ENCODE measurements around the gene C11orf68.
A peak's percentile ranks its signal among the peaks of the same experiment; 100 is the strongest.

The C11orf68 gene

DNA sequence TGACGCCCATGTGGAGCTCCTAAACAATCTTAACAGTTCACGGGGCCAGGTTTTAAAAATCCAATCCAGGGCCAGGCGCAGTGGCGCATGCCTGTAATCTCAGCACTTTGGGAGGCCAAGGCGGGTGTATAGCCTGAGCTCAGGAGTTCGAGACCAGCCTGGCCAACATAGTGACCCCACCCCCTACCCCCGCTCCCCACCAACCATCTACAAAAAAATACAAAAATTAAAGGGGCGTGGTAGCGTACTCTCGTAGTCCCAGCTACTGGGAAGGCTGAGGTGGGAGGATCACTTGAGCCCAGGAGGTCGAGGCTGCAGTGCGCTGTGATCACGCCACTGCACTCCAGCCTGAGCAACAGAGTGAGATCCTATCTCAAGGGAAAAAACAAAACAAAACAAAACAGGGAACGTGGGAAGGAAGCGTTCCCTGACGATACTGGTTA is 42.0 kb upstream of the C11orf68 start:
- Histone ChIP-seq H3K27me3 (ENCODE audit: insufficient read depth, poor library complexity, severe bottlenecking) (no peaks in the 10 kb centered on the region), H3K4me3 (replicated peaks; ENCODE audit: insufficient read depth, low read length) (peak overlapping the region; percentile 80), H3K27ac (replicated peaks) (peak overlapping the region; percentile 88)
- DNase-seq (ENCODE audit: low read depth in 1 of 2, low spot score in 1 of 2): no peak
- no peak for TF ChIP-seq POLR2AphosphoS5 (IDR thresholded peaks at IDR 0.05; ENCODE audit: low read depth)
- TF ChIP-seq, protein P1, sequence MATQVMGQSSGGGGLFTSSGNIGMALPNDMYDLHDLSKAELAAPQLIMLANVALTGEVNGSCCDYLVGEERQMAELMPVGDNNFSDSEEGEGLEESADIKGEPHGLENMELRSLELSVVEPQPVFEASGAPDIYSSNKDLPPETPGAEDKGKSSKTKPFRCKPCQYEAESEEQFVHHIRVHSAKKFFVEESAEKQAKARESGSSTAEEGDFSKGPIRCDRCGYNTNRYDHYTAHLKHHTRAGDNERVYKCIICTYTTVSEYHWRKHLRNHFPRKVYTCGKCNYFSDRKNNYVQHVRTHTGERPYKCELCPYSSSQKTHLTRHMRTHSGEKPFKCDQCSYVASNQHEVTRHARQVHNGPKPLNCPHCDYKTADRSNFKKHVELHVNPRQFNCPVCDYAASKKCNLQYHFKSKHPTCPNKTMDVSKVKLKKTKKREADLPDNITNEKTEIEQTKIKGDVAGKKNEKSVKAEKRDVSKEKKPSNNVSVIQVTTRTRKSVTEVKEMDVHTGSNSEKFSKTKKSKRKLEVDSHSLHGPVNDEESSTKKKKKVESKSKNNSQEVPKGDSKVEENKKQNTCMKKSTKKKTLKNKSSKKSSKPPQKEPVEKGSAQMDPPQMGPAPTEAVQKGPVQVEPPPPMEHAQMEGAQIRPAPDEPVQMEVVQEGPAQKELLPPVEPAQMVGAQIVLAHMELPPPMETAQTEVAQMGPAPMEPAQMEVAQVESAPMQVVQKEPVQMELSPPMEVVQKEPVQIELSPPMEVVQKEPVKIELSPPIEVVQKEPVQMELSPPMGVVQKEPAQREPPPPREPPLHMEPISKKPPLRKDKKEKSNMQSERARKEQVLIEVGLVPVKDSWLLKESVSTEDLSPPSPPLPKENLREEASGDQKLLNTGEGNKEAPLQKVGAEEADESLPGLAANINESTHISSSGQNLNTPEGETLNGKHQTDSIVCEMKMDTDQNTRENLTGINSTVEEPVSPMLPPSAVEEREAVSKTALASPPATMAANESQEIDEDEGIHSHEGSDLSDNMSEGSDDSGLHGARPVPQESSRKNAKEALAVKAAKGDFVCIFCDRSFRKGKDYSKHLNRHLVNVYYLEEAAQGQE (IDR thresholded peaks at IDR 0.05; ENCODE audit: insufficient replicate concordance, low read depth): no peak
- TF ChIP-seq GABPA (IDR thresholded peaks at IDR 0.05; ENCODE audit: low read depth): no peak
- no peak for TF ChIP-seq SPI1 (IDR thresholded peaks at IDR 0.05; ENCODE audit: borderline replicate concordance, low read depth)
- TF ChIP-seq, protein P2, sequence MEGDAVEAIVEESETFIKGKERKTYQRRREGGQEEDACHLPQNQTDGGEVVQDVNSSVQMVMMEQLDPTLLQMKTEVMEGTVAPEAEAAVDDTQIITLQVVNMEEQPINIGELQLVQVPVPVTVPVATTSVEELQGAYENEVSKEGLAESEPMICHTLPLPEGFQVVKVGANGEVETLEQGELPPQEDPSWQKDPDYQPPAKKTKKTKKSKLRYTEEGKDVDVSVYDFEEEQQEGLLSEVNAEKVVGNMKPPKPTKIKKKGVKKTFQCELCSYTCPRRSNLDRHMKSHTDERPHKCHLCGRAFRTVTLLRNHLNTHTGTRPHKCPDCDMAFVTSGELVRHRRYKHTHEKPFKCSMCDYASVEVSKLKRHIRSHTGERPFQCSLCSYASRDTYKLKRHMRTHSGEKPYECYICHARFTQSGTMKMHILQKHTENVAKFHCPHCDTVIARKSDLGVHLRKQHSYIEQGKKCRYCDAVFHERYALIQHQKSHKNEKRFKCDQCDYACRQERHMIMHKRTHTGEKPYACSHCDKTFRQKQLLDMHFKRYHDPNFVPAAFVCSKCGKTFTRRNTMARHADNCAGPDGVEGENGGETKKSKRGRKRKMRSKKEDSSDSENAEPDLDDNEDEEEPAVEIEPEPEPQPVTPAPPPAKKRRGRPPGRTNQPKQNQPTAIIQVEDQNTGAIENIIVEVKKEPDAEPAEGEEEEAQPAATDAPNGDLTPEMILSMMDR (IDR thresholded peaks at IDR 0.05; ENCODE audit: insufficient read depth, low read length): no peak

DNA sequence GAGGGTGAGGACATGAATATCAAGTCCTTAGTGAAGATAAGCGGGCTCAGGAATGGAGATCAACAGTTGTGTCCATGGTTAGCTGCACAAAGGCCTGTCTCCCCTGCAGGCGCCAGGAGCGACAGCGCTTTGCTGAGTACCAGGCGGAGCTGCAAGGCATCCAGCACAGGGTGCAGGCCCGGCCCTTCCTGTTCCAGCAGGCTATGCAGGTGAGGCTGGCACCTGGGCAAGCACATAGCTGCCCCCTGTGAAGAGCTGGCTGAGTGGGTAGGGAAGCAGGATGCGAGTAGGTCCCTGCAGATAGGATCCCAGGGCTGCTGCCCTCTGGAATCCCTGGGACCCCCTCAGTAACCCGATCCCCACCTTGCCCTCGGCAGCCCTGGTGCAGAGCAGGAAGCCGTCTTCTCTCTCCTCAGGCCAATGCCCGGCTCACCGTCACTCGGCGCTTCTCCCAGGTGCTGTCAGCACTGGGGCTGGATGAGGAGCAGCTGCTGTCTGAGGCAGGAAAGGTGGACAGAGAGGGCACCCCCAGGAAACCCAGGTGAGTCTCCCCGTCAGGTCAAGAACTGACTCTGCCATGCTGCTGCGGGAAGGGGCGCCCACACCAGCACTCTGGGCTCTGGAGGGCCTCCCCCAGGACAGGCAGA is 40.0 kb upstream of the C11orf68 start:
- H3K27ac ChIP-seq (replicated peaks): no peak overlapping the region
- DNase-seq (ENCODE audit: low read depth in 1 of 2, low spot score in 1 of 2): no peak
- TF ChIP-seq GABPA (IDR thresholded peaks at IDR 0.05; ENCODE audit: low read depth): no peak
- TF ChIP-seq SPI1 (IDR thresholded peaks at IDR 0.05; ENCODE audit: borderline replicate concordance, low read depth): no peak
- no peaks in the 10 kb centered on the region for H3K27me3 ChIP-seq (ENCODE audit: insufficient read depth, poor library complexity, severe bottlenecking)
- no peak overlapping the region for H3K4me3 ChIP-seq (replicated peaks; ENCODE audit: insufficient read depth, low read length)

DNA sequence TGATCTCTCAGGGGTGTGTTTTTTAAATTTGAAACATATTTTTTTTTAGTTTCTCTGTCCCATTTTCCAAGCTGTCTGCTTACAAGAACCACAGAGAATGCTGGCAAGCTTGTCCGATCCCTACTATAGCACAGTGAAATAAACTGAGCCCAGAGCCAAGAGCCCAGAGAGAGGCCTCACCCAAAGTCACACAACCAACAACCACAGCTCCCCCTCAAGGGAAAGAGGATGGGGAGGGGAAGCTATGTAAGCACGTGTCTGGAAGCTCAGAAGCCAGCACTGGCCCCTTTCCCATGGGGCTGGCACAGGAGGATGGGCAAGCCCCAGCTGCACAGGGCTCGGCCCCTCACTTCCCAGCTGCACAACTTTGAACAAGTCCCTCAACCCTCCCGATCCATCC is 39.4 kb upstream of the C11orf68 start:
- TF ChIP-seq, protein P1 (IDR thresholded peaks at IDR 0.05; ENCODE audit: insufficient replicate concordance, low read depth): no peak
- TF ChIP-seq GABPA (IDR thresholded peaks at IDR 0.05; ENCODE audit: low read depth): no peak
- TF ChIP-seq, protein P2 (IDR thresholded peaks at IDR 0.05; ENCODE audit: insufficient read depth, low read length): no peak
- TF ChIP-seq POLR2AphosphoS5 (IDR thresholded peaks at IDR 0.05; ENCODE audit: low read depth): no peak
- TF ChIP-seq SPI1 (IDR thresholded peaks at IDR 0.05; ENCODE audit: borderline replicate concordance, low read depth): no peak
- no peaks in the 10 kb centered on the region for H3K27me3 ChIP-seq (ENCODE audit: insufficient read depth, poor library complexity, severe bottlenecking)
- no peak overlapping the region for H3K4me3 ChIP-seq (replicated peaks; ENCODE audit: insufficient read depth, low read length)
- no peak for DNase-seq (ENCODE audit: low read depth in 1 of 2, low spot score in 1 of 2)
- H3K27ac ChIP-seq (replicated peaks): no peak overlapping the region

DNA sequence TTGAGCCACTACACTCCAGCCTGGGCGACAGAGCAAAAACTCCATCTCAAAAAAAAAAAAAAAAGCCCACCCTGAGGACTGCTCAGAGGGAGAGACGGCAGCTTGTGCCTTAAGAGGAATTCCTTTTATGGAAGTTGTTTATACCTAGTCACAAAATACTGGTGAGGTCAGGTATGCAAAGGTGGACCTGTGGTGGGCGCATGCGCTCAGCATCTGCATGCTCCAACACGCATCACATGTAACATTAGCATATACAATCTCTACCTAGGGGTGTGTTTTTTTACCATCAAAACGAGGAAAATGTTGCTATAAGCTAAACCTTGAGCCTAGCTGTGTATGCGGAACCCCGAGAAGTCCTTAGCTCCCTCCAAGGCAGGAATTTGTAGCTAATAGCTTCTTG is 35.9 kb upstream of the C11orf68 start:
- Histone ChIP-seq H3K4me3 (replicated peaks; ENCODE audit: insufficient read depth, low read length) (no peak overlapping the region), H3K27me3 (ENCODE audit: insufficient read depth, poor library complexity, severe bottlenecking) (no peaks in the 10 kb centered on the region), H3K27ac (replicated peaks) (no peak overlapping the region)
- no peak for TF ChIP-seq GABPA (IDR thresholded peaks at IDR 0.05; ENCODE audit: low read depth)
- DNase-seq (ENCODE audit: low read depth in 1 of 2, low spot score in 1 of 2): no peak

DNA sequence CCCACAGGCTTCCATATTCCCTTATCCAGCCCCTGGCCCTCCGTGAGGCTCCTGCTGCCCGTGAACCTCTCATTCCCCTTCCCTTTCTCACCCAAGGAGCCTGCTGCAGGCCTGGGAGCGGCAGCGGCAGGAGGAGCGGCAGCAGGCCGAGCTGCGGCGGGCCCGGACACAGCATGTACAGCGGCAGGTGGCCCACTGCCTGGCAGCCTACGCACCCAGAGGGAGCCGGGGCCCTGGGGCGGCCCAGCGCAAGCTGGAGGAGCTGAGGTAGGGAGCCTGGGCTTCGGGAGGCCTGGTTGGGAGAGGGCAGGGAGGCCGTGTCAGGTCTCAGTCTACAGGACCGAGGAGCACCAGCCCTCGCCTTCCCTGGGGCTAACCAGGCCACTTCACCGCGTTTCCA is 34.6 kb upstream of the C11orf68 start:
- no peak for DNase-seq (ENCODE audit: low read depth in 1 of 2, low spot score in 1 of 2)
- TF ChIP-seq, protein P2 (IDR thresholded peaks at IDR 0.05; ENCODE audit: insufficient read depth, low read length): no peak
- TF ChIP-seq, protein P1 (IDR thresholded peaks at IDR 0.05; ENCODE audit: insufficient replicate concordance, low read depth): no peak
- TF ChIP-seq GABPA (IDR thresholded peaks at IDR 0.05; ENCODE audit: low read depth): no peak
- TF ChIP-seq SPI1 (IDR thresholded peaks at IDR 0.05; ENCODE audit: borderline replicate concordance, low read depth): no peak
- no peak for TF ChIP-seq POLR2AphosphoS5 (IDR thresholded peaks at IDR 0.05; ENCODE audit: low read depth)
- H3K27ac ChIP-seq (replicated peaks): no peak overlapping the region
- H3K27me3 ChIP-seq (ENCODE audit: insufficient read depth, poor library complexity, severe bottlenecking): no peaks in the 10 kb centered on the region
- H3K4me3 ChIP-seq (replicated peaks; ENCODE audit: insufficient read depth, low read length): no peak overlapping the region

Data from HL-60 (cell line).